ENCODE data around the gene FBRSL1.

DNA sequence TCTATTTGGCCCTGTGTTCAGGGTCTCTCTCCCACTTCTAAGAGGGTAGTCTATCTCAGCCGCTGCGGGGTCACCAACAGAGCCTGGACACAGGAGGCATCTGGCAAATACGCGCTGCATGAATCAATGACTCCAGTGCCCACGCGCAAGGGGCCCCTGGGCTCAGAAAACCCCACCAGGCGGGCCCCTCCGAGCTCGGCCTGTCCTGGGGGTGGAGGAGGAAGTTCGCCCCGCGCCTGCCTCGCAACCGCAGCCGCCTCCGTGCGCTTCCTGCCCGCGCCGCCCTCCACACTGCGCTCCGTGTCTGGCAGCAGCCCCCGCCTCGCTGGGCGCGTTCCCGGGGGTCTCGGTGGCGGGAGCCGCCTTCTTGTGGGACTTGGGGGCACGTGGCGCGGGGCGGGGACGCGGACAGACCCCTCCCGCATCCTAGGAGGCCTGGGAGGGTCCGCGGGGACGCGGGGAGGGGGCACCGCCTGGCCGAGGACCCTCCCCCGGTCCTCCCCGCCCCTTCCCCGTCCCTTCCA, 811 bp upstream of the FBRSL1 start:
- TF ChIP-seq, protein P1, sequence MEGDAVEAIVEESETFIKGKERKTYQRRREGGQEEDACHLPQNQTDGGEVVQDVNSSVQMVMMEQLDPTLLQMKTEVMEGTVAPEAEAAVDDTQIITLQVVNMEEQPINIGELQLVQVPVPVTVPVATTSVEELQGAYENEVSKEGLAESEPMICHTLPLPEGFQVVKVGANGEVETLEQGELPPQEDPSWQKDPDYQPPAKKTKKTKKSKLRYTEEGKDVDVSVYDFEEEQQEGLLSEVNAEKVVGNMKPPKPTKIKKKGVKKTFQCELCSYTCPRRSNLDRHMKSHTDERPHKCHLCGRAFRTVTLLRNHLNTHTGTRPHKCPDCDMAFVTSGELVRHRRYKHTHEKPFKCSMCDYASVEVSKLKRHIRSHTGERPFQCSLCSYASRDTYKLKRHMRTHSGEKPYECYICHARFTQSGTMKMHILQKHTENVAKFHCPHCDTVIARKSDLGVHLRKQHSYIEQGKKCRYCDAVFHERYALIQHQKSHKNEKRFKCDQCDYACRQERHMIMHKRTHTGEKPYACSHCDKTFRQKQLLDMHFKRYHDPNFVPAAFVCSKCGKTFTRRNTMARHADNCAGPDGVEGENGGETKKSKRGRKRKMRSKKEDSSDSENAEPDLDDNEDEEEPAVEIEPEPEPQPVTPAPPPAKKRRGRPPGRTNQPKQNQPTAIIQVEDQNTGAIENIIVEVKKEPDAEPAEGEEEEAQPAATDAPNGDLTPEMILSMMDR (IDR thresholded peaks at IDR 0.05), result no peak
- no peak for TF ChIP-seq POLR2A (IDR thresholded peaks at IDR 0.05)

Data from heart left ventricle (tissue), 13 donors.